SK-N-SH (cell line): ENCODE results near the gene CERKL. TPM values are rescaled to one million over a fixed set of nuclear protein-coding genes. Genes with fewer than 3 reads are reported as not detected.

ENCODE experiments used
- CTCF ChIA-PET: fragments of 300-600, 350-600 bp; formaldehyde crosslinking; extraction: SDS; loops from one replicate; lab custom pipeline; 2021; lab: Yijun Ruan, JAX
- POLR2A ChIA-PET: fragments of 350-600 bp; sonication (Branson Sonifier 250); formaldehyde crosslinking; extraction: SDS; loops from one replicate; lab custom pipeline; 2020; ENCODE audit warnings: antibody characterized with exemption, inconsistent platforms; lab: Yijun Ruan, JAX
- DNase-seq: peaks from one replicate; pipeline ENCODE4 v3.0.0; 2012
- H2AFZ ChIP-seq: fragments of 200-600 bp; sonication (generic); 2 replicates; pipeline ENCODE4 v1.8.1; 2016; ENCODE audit warnings: antibody characterized with exemption, mild to moderate bottlenecking, low read depth
- H3F3A ChIP-seq: fragments of 200-600 bp; sonication (generic); replicated peaks from 2 replicates; pipeline ENCODE3; 2016; ENCODE audit warnings: antibody characterized with exemption, mild to moderate bottlenecking; ENCODE audit not compliant: insufficient read depth
- H3K27ac ChIP-seq, 2 experiments: fragments of 200-500 bp in 1 of 2; fragments of 200-600 bp in 1 of 2; sonication (Bioruptor generic) in 1 of 2; sonication (generic), shearing (Covaris generic) in 1 of 2; 2 replicates each; pipeline versions ENCODE4 v1.5.1 to v1.6.1; 2014 to 2016; ENCODE audit warnings: low read depth in 2 of 2, inconsistent platforms in 1 of 2, low read length in 1 of 2, mild to moderate bottlenecking in 1 of 2, mixed read lengths in 1 of 2
- H3K27me3 ChIP-seq: fragments of 200-600 bp; sonication (generic), shearing (Covaris generic); 2 replicates; pipeline ENCODE4 v1.6.1; 2016; ENCODE audit warnings: mixed run types; ENCODE audit not compliant: insufficient read depth
- H3K36me3 ChIP-seq, 2 experiments: fragments of 200-500 bp in 1 of 2; fragments of 200-600 bp in 1 of 2; sonication (Bioruptor generic) in 1 of 2; sonication (generic) in 1 of 2; replicated peaks in 1 of 2; 2 replicates each; pipeline versions ENCODE3 to v1.5.1; 2014 to 2016; ENCODE audit warnings: low read length in 1 of 2, mild to moderate bottlenecking in 1 of 2; ENCODE audit not compliant: insufficient read depth in 2 of 2, control insufficient read depth in 1 of 2
- H3K4me1 ChIP-seq, 2 experiments: fragments of 200-500 bp in 1 of 2; fragments of 200-600 bp in 1 of 2; sonication (Bioruptor generic) in 1 of 2; sonication (generic), shearing (Covaris generic) in 1 of 2; 2 replicates each; pipeline versions ENCODE4 v1.5.1 to v1.6.1; 2014 to 2016; ENCODE audit warnings: low read depth in 1 of 2, low read length in 1 of 2, mixed run types in 1 of 2; ENCODE audit not compliant: insufficient read depth in 2 of 2, control insufficient read depth in 1 of 2
- H3K4me2 ChIP-seq: fragments of 200-600 bp; sonication (generic), shearing (Covaris generic); 2 replicates; pipeline ENCODE4 v1.6.1; 2017; ENCODE audit warnings: mixed run types
- H3K4me3 ChIP-seq, 2 experiments: fragments of 200-500 bp in 1 of 2; fragments of 200-600 bp in 1 of 2; sonication (Bioruptor generic) in 1 of 2; sonication (generic), shearing (Covaris generic) in 1 of 2; 2 replicates each; pipeline versions ENCODE4 v1.5.1 to v1.8.1; 2014 to 2016; ENCODE audit warnings: low read depth in 2 of 2, inconsistent platforms in 1 of 2, low read length in 1 of 2, mild to moderate bottlenecking in 1 of 2, mixed read lengths in 1 of 2, moderate library complexity in 1 of 2
- H3K79me2 ChIP-seq: fragments of 200-600 bp; sonication (generic); 2 replicates; pipeline ENCODE4 v1.8.1; 2017; ENCODE audit warnings: mild to moderate bottlenecking; ENCODE audit not compliant: insufficient read depth
- H3K9ac ChIP-seq: fragments of 200-600 bp; sonication (generic); 2 replicates; pipeline ENCODE4 v1.6.1; 2017; ENCODE audit warnings: mixed run types
- H3K9me2 ChIP-seq: fragments of 200-600 bp; sonication (generic); 2 replicates; pipeline ENCODE4 v1.6.1; 2017; ENCODE audit warnings: mixed run types
- H3K9me3 ChIP-seq: fragments of 200-600 bp; sonication (generic); 2 replicates; pipeline ENCODE4 v1.6.1; 2017; ENCODE audit warnings: mixed run types, mild to moderate bottlenecking, moderate library complexity
- H4K20me1 ChIP-seq: fragments of 200-600 bp; sonication (generic); 2 replicates; pipeline ENCODE4 v1.6.1; 2017; ENCODE audit warnings: mild to moderate bottlenecking, mixed run types; ENCODE audit not compliant: insufficient read depth
- CHD2 ChIP-seq: fragments of 150-350 bp; IDR thresholded peaks from 2 replicates; pipeline ENCODE4 v1.6.1; 2018; ENCODE audit warnings: low read length; ENCODE audit not compliant: partially characterized antibody
- ELF1 ChIP-seq: IDR thresholded peaks from 2 replicates; pipeline ENCODE4 v1.4.0; 2012
- EP300 ChIP-seq, 2 experiments: IDR thresholded peaks; 2 replicates each; pipeline versions ENCODE4 v1.4.0 to v1.6.1; 2012; ENCODE audit warnings: borderline replicate concordance in 1 of 2, low read depth in 1 of 2, low read length in 1 of 2
- FOSL2 ChIP-seq: IDR thresholded peaks from 2 replicates; pipeline ENCODE4 v1.4.0; 2012; ENCODE audit warnings: low read depth, mild to moderate bottlenecking, moderate library complexity, borderline replicate concordance
- GABPA ChIP-seq: IDR thresholded peaks from 2 replicates; pipeline ENCODE4 v1.4.0; 2012; ENCODE audit warnings: low read depth, mild to moderate bottlenecking
- MAX ChIP-seq: IDR thresholded peaks from 2 replicates; pipeline ENCODE4 v1.4.0; 2012; ENCODE audit warnings: low read depth
- MEF2A ChIP-seq: IDR thresholded peaks from 2 replicates; pipeline ENCODE4 v1.4.0; 2012; ENCODE audit warnings: low read depth, borderline replicate concordance
- MXI1 ChIP-seq: IDR thresholded peaks from 2 replicates; pipeline ENCODE4 v1.6.1; 2012; ENCODE audit warnings: mild to moderate bottlenecking, low read depth, low read length, improper control_type of control experiment
- NRF1 ChIP-seq: IDR thresholded peaks from 2 replicates; pipeline ENCODE4 v1.6.1; 2012; ENCODE audit warnings: low read depth, mild to moderate bottlenecking, low read length
- POLR2AphosphoS5 ChIP-seq: IDR thresholded peaks from 2 replicates; pipeline ENCODE4 v1.6.1; 2012; ENCODE audit warnings: low read depth, low read length
- RAD21 ChIP-seq: IDR thresholded peaks from 2 replicates; pipeline ENCODE4 v1.6.1; 2012; ENCODE audit warnings: mild to moderate bottlenecking, low read length
- RCOR1 ChIP-seq: fragments of 150-350 bp; IDR thresholded peaks from 2 replicates; pipeline ENCODE4 v1.6.1; 2017; ENCODE audit warnings: antibody characterized with exemption, low read length
- RFX5 ChIP-seq: IDR thresholded peaks from 2 replicates; pipeline ENCODE4 v1.6.1; 2012; ENCODE audit warnings: mild to moderate bottlenecking, improper control_type of control experiment, low read length
- RXRA ChIP-seq: IDR thresholded peaks from 2 replicates; pipeline ENCODE4 v1.4.0; 2012; ENCODE audit warnings: low read depth, mild to moderate bottlenecking, borderline replicate concordance
- SIN3A ChIP-seq: IDR thresholded peaks from 2 replicates; pipeline ENCODE4 v1.6.1; 2012; ENCODE audit warnings: low read depth, mild to moderate bottlenecking, low read length, moderate library complexity, borderline replicate concordance
- SMC3 ChIP-seq: IDR thresholded peaks from 2 replicates; pipeline ENCODE4 v1.6.1; 2012; ENCODE audit warnings: low read depth, low read length, improper control_type of control experiment
- TAF1 ChIP-seq: IDR thresholded peaks from 2 replicates; pipeline ENCODE4 v1.6.1; 2012; ENCODE audit warnings: low read depth, mild to moderate bottlenecking, low read length, moderate library complexity, borderline replicate concordance
- TCF12 ChIP-seq: IDR thresholded peaks from 2 replicates; pipeline ENCODE4 v1.4.0; 2012
- USF1 ChIP-seq: IDR thresholded peaks from 2 replicates; pipeline ENCODE4 v1.4.0; 2012; ENCODE audit warnings: low read depth, borderline replicate concordance
- USF2 ChIP-seq: fragments of 150-350 bp; IDR thresholded peaks from 2 replicates; pipeline ENCODE4 v1.6.1; 2017; ENCODE audit warnings: antibody characterized with exemption, low read length, low read depth, borderline replicate concordance
- ZBTB33 ChIP-seq: IDR thresholded peaks from 2 replicates; pipeline ENCODE4 v1.4.0; 2012; ENCODE audit warnings: low read depth, borderline replicate concordance
- WGBS: methylation state at CpG from one replicate; pipeline ENCODE4 v1.1.6; 2017; ENCODE audit warnings: low lambda C conversion rate; 5-methylcytosine and 5-hydroxymethylcytosine counted together
- polyA plus RNA-seq, 3 experiments: library from polyadenylated mRNA; depleted of rRNA; stranded (reverse); fragments of >200 nt; gene quantifications; 2 replicates each; pipeline ENCODE4 v1.2.3, GENCODE V29; 2012

Gene CERKL
- polyA plus RNA-seq, 1 of the 3 experiments (the other 2 are of a cell fraction), result 0.07 TPM

GRCh38 chr2:181680937-181681811 lies 24.3 kb upstream of the CERKL start:
- Histone ChIP-seq H2AFZ (peak overlapping the region; percentile 83), H3K4me3 (peak overlapping the region; percentile 48 to 51), H3F3A (no peaks in the 10 kb centered on the region), H3K79me2 (no peaks in the 10 kb centered on the region), H3K9ac (no peak overlapping the region), H3K9me3 (no peaks in the 10 kb centered on the region), H4K20me1 (no peaks in the 10 kb centered on the region), H3K4me2 (peak overlapping the region; percentile 81), H3K9me2 (no peaks in the 10 kb centered on the region), H3K4me1 (peaks cover 0 to 8% of the 10 kb centered on the region in 2 experiments; a peak in 2 of 4 replicates), H3K36me3 (no peaks in the 10 kb centered on the region), H3K27me3 (no peaks in the 10 kb centered on the region), H3K27ac (no peak overlapping the region)
- no peak for DNase-seq
- POLR2A ChIA-PET, result no interaction called here
- CTCF ChIA-PET, result no interaction called here
- 83% methylated on average over 34 of the region's 38 CpGs for WGBS
- no peak for TF ChIP-seq ZBTB33
- no peak for TF ChIP-seq FOSL2
- TF ChIP-seq RCOR1, result no peak
- no peak for TF ChIP-seq MAX
- TF ChIP-seq RAD21, result no peak
- no peak for TF ChIP-seq SMC3
- TF ChIP-seq GABPA, result no peak
- no peak for TF ChIP-seq SIN3A
- no peak for TF ChIP-seq RXRA

GRCh38 chr2:181680055-181680936 lies 23.4 kb upstream of the CERKL start, which contains the start of gene NEUROD1:
NEUROD1 (minus strand) TSS chr2:181680517; CDS start chr2:181678860, 1,657 bp downstream.
- H3K9me2 ChIP-seq, result no peaks in the 10 kb centered on the region
- no peak within 1 kb of the TSS for H3K9ac ChIP-seq
- CTCF ChIA-PET, result no interaction called here
- no peak within 1 kb of the TSS for H3K27ac ChIP-seq
- H3K36me3 ChIP-seq, result no peaks in the 10 kb centered on the region
- no peaks in the 10 kb centered on the region for H3F3A ChIP-seq
- H3K4me3 ChIP-seq, result peak within 1 kb of the TSS; percentile 48 to 51
- H2AFZ ChIP-seq, result peak within 1 kb of the TSS; percentile 83
- no peaks in the 10 kb centered on the region for H3K9me3 ChIP-seq
- peak; percentile 91 for DNase-seq
- no peaks in the 10 kb centered on the region for H3K27me3 ChIP-seq
- peak within 1 kb of the TSS; percentile 81 for H3K4me2 ChIP-seq
- peaks cover 0 to 8% of the 10 kb centered on the region in 2 experiments; a peak in 2 of 4 replicates for H3K4me1 ChIP-seq
- H4K20me1 ChIP-seq, result no peaks in the 10 kb centered on the region
- H3K79me2 ChIP-seq, result no peaks in the 10 kb centered on the region
- WGBS, result 5% methylated on average over 32 of the region's 45 CpGs
- POLR2A ChIA-PET, result no interaction called here
- peak; percentile 24; the same call in 1 of the 2 replicates for TF ChIP-seq MXI1
- peak; percentile 34 for TF ChIP-seq CHD2
- TF ChIP-seq USF2, result peak; percentile 41; the same call in 1 of the 2 replicates
- TF ChIP-seq TCF12, result no peak
- TF ChIP-seq FOSL2, result no peak
- TF ChIP-seq RXRA, result no peak
- TF ChIP-seq POLR2AphosphoS5, result no peak
- no peak for TF ChIP-seq MEF2A
- TF ChIP-seq RFX5, result no peak
- no peak for TF ChIP-seq ELF1
- TF ChIP-seq EP300 (IDR thresholded peaks at IDR 0.05; ENCODE audit: borderline replicate concordance in 1 of 2, low read depth in 1 of 2, low read length in 1 of 2), result no peak
- no peak for TF ChIP-seq TAF1
- TF ChIP-seq NRF1, result peak; percentile 75
- peak; percentile 83 for TF ChIP-seq USF1
